A549 (cell line): ENCODE results near the gene DRC3.

Experiments used
- CTCF ChIP-seq: fragments of >200 bp; sonication (Bioruptor Twin); formaldehyde crosslinking; IDR thresholded peaks from 3 replicates; pipeline ENCODE4 v1.5.1; 2016
- KDM1A ChIP-seq: fragments of 200-600 bp; sonication (generic); IDR thresholded peaks from 2 replicates; pipeline ENCODE4 v1.6.1; 2016; ENCODE audit warnings: low read depth, mild to moderate bottlenecking
- REST ChIP-seq: fragments of 200-600 bp; sonication (generic); IDR thresholded peaks from 2 replicates; pipeline ENCODE4 v1.6.1; 2016; ENCODE audit warnings: antibody characterized with exemption, mild to moderate bottlenecking, moderate library complexity

DNA sequence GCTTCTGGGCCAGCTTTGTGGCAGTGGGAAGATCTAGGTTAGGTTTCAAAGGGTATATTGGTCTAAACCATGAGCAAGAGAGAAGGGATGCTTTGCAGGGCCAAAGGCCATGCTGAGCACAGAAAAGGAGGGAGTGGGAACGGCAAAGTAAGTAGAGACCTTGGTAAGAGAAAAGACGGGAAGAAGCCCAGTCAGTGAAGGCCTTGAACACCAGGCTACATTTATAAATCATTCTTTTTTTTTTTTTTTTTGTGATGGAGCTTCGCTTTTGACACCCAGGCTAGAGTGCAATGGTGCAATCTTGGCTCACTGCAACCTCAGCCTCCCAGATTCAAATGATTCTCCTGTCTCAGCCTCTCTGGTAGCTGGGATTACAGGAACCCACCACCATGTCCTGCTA, 18.6 kb upstream of the DRC3 start:
- TF ChIP-seq CTCF (no peak), KDM1A (no peak), REST (no peak)
